ENCODE measurements around the gene EXOC4.

The EXOC4 gene

GRCh38 chr7:134013249-134013648 lies 760.4 kb downstream of the EXOC4 start:
- Histone ChIP-seq H2AFZ (ENCODE audit: low read length) (no peak overlapping the region), H4K20me1 (ENCODE audit: insufficient read depth, low read length, poor library complexity, severe bottlenecking) (no peaks in the 10 kb centered on the region), H3K79me2 (ENCODE audit: insufficient read depth, low read length) (no peaks in the 10 kb centered on the region), H3K9me3 (ENCODE audit: insufficient read depth, low read depth, low read length) (no peaks in the 10 kb centered on the region), H3K4me3 (ENCODE audit: low read length, poor library complexity, severe bottlenecking) (no peak overlapping the region), H3K4me2 (ENCODE audit: low read depth, low read length, poor library complexity, severe bottlenecking) (no peak overlapping the region), H3K36me3 (ENCODE audit: insufficient read depth, low read length) (peaks cover 10% of the 10 kb centered on the region; the same call in 1 of the 2 replicates), H3F3A (ENCODE audit: low read depth) (no peaks in the 10 kb centered on the region), H3K27me3 (ENCODE audit: insufficient read depth, low read length, poor library complexity, severe bottlenecking) (no peaks in the 10 kb centered on the region), H3K9ac (ENCODE audit: low read depth, low read length, poor library complexity, severe bottlenecking) (no peak overlapping the region), H3K4me1 (ENCODE audit: insufficient read depth, low read length, poor library complexity, severe bottlenecking) (peaks cover 5% of the 10 kb centered on the region), H3K9me2 (replicated peaks; ENCODE audit: low read depth, low read length) (no peaks in the 10 kb centered on the region)
- no peak for TF ChIP-seq EZH2phosphoT487 (IDR thresholded peaks at IDR 0.05; ENCODE audit: borderline replicate concordance)
- TF ChIP-seq, protein P1, sequence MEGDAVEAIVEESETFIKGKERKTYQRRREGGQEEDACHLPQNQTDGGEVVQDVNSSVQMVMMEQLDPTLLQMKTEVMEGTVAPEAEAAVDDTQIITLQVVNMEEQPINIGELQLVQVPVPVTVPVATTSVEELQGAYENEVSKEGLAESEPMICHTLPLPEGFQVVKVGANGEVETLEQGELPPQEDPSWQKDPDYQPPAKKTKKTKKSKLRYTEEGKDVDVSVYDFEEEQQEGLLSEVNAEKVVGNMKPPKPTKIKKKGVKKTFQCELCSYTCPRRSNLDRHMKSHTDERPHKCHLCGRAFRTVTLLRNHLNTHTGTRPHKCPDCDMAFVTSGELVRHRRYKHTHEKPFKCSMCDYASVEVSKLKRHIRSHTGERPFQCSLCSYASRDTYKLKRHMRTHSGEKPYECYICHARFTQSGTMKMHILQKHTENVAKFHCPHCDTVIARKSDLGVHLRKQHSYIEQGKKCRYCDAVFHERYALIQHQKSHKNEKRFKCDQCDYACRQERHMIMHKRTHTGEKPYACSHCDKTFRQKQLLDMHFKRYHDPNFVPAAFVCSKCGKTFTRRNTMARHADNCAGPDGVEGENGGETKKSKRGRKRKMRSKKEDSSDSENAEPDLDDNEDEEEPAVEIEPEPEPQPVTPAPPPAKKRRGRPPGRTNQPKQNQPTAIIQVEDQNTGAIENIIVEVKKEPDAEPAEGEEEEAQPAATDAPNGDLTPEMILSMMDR (conservative IDR thresholded peaks at IDR 0.05; ENCODE audit: low read length) = no peak

GRCh38 chr7:134014935-134015334 lies 762.1 kb downstream of the EXOC4 start:
- H3K9ac ChIP-seq (ENCODE audit: low read depth, low read length, poor library complexity, severe bottlenecking) = no peak overlapping the region

GRCh38 chr7:134016223-134016941 lies 763.5 kb downstream of the EXOC4 start:
- no peaks in the 10 kb centered on the region for H3K9me2 ChIP-seq (replicated peaks; ENCODE audit: low read depth, low read length)
- TF ChIP-seq, protein P1 (conservative IDR thresholded peaks at IDR 0.05; ENCODE audit: low read length) = peak; percentile 94
- no peak for TF ChIP-seq EZH2phosphoT487 (IDR thresholded peaks at IDR 0.05; ENCODE audit: borderline replicate concordance)
- no peaks in the 10 kb centered on the region for H3F3A ChIP-seq (ENCODE audit: low read depth)
- no peaks in the 10 kb centered on the region for H3K9me3 ChIP-seq (ENCODE audit: insufficient read depth, low read depth, low read length)
- no peaks in the 10 kb centered on the region for H3K36me3 ChIP-seq (ENCODE audit: insufficient read depth, low read length)
- no peaks in the 10 kb centered on the region for H3K27me3 ChIP-seq (ENCODE audit: insufficient read depth, low read length, poor library complexity, severe bottlenecking)
- no peak overlapping the region for H3K4me3 ChIP-seq (ENCODE audit: low read length, poor library complexity, severe bottlenecking)
- no peaks in the 10 kb centered on the region for H3K79me2 ChIP-seq (ENCODE audit: insufficient read depth, low read length)
- H3K4me2 ChIP-seq (ENCODE audit: low read depth, low read length, poor library complexity, severe bottlenecking) = no peak overlapping the region
- H4K20me1 ChIP-seq (ENCODE audit: insufficient read depth, low read length, poor library complexity, severe bottlenecking) = no peaks in the 10 kb centered on the region
- H3K9ac ChIP-seq (ENCODE audit: low read depth, low read length, poor library complexity, severe bottlenecking) = no peak overlapping the region
- H3K4me1 ChIP-seq (ENCODE audit: insufficient read depth, low read length, poor library complexity, severe bottlenecking) = peaks cover 7% of the 10 kb centered on the region
- H2AFZ ChIP-seq (ENCODE audit: low read length) = no peak overlapping the region

More at GRCh38 chr7:134014935-134015334, 762.1 kb downstream of the EXOC4 start:
- Histone ChIP-seq H3K4me1 (ENCODE audit: insufficient read depth, low read length, poor library complexity, severe bottlenecking) (peaks cover 7% of the 10 kb centered on the region), H2AFZ (ENCODE audit: low read length) (no peak overlapping the region), H3K9me3 (ENCODE audit: insufficient read depth, low read depth, low read length) (no peaks in the 10 kb centered on the region), H3K79me2 (ENCODE audit: insufficient read depth, low read length) (no peaks in the 10 kb centered on the region), H4K20me1 (ENCODE audit: insufficient read depth, low read length, poor library complexity, severe bottlenecking) (no peaks in the 10 kb centered on the region), H3K9me2 (replicated peaks; ENCODE audit: low read depth, low read length) (no peaks in the 10 kb centered on the region), H3F3A (ENCODE audit: low read depth) (no peaks in the 10 kb centered on the region), H3K4me2 (ENCODE audit: low read depth, low read length, poor library complexity, severe bottlenecking) (no peak overlapping the region), H3K27me3 (ENCODE audit: insufficient read depth, low read length, poor library complexity, severe bottlenecking) (no peaks in the 10 kb centered on the region), H3K4me3 (ENCODE audit: low read length, poor library complexity, severe bottlenecking) (no peak overlapping the region), H3K36me3 (ENCODE audit: insufficient read depth, low read length) (peaks cover 7% of the 10 kb centered on the region; the same call in 1 of the 2 replicates)
- TF ChIP-seq, protein P1 (conservative IDR thresholded peaks at IDR 0.05; ENCODE audit: low read length) = no peak
- no peak for TF ChIP-seq EZH2phosphoT487 (IDR thresholded peaks at IDR 0.05; ENCODE audit: borderline replicate concordance)
